Activated naive CD4-positive, alpha-beta T cell treated with Interleukin-2 at 50 U/mL for 16 hours (primary cell): ENCODE results near the gene ARCN1.
"Not testable (repeated sequence)": the region's sequence is repeated elsewhere in the genome, so short reads cannot be mapped to it uniquely, and the experiment has no call there.

ENCODE experiments used
- DNase-seq: peaks from one replicate; pipeline ENCODE4 v3.0.0-alpha.2; 2020

Gene ARCN1

GRCh38 chr11:118607401-118608359 is 35.5 kb downstream of the ARCN1 start, which contains the start of gene PHLDB1:
TSS of gene PHLDB1 (plus strand) at chr11:118607615. CDS start at chr11:118613837, 6,222 bp downstream.
- peak; percentile 52 for DNase-seq

DNA sequence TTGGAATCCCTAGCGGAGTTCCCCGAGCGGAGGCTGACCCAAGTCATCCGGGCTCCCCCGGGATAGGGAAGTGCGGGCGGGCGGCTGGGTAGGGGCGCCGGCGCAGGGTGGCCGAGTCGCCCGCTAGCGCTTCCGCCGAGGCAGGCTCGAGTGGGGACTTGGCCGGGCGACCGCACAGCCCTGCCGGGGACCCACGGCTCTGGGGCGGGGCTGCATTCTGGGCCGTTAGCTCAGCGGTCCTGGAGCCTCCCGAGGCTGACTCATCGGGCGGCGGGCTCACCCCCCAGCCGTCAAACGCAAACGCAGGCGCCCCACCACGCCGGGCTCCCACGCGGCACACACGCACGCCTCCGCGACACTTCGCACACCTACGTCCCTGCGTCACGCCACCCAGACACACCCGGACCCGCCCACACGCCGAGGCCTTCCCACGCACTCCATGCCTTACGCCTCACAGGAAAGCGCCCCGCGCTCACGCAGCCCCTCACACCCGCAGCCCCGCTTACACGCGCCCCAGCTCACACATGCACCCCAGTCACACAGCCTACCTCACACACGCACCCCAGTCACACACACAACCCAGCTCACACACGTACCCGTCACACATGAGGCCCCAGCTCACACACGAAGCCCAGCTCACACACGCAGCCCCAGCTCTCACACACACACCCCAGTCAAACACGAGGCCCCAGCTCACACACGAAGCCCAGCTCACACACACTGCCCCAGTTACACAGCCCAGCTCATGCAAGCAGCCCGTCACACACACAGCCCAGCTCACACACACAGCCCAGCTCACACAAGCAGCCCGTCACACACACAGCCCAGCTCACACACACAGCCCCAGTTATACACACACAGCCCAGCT is 36.4 kb downstream of the ARCN1 start:
- DNase-seq = peak; percentile 82

GRCh38 chr11:118609380-118610224 is 37.4 kb downstream of the ARCN1 start:
- peak; percentile 31 for DNase-seq

GRCh38 chr11:118610225-118610772 is 38.1 kb downstream of the ARCN1 start:
- DNase-seq = peak; percentile 6

- peak; percentile 88 for DNase-seq
Measured at GRCh38 chr11:118610773-118611432, 38.7 kb downstream of the ARCN1 start.

DNA sequence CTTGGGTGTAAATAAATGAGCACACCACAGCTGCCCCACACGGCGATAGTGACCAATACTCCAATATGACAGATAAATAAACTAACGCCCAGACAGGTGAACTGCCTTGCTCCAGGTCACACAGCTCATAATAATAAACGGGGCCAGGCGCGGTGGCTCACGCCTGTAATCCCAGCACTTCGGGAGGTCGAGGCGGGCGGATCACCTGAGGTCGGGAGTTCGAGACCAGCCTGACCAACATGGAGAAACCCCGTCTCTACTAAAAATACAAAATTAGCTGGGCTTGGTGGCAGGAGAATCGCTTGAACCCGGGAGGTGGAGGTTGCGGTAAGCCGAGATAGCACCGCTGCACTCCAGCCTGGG is 39.2 kb downstream of the ARCN1 start:
- not testable (repeated sequence) for DNase-seq

GRCh38 chr11:118612378-118612777 is 40.2 kb downstream of the ARCN1 start:
- DNase-seq = no peak

GRCh38 chr11:118614511-118614910 is 42.3 kb downstream of the ARCN1 start:
- DNase-seq = no peak

DNA sequence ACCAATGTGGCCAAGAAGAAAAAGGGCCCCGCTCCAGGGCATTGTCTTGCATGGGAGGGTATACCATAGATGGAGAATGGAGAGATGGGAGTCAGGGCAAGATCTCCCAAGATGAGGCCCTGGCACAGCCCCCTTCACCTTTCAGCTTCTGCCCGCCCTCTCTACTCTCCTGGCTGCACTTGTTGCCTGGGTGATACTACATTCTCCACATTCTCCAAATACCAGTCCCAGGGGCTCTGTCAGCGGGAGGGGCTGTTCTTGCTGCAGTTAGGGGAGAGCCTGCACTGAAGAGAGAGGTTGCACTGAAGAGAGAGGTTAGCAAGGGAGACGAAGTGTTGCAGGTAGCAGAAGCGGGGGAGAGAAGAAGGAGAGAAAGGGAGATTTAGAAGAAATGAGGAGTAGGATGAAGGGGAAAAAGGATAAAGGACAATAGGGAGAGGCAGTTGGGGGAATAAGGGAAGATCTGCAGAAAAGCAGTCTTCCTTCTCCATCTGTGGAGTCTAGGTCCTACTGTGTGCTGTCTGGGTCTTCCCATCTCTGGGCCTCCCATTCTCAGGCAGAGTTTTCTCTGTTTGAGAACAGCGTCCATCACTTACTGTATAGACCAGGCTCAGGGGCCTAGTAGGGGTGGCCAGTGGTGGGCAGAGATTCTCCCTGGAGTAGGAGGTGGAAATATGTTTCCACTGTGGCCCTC is 43.2 kb downstream of the ARCN1 start:
- no peak for DNase-seq

DNA sequence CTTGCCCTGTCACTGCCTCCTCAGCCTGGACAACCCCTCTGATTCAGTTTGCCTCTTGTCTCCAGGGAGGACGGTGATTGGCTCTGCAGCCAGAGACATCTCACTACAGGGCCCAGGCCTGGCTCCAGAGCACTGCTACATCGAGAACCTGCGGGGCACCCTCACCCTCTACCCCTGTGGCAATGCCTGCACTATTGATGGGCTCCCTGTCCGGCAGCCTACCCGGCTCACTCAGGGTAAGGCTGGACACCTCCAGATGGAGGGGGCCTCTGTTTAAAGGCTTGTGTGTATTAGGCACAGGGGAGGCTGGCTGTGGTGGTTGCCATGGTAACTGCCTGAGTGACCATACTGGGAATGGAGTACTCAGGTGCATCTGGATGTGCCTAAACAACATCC is 43.8 kb downstream of the ARCN1 start:
- no peak for DNase-seq

DNA sequence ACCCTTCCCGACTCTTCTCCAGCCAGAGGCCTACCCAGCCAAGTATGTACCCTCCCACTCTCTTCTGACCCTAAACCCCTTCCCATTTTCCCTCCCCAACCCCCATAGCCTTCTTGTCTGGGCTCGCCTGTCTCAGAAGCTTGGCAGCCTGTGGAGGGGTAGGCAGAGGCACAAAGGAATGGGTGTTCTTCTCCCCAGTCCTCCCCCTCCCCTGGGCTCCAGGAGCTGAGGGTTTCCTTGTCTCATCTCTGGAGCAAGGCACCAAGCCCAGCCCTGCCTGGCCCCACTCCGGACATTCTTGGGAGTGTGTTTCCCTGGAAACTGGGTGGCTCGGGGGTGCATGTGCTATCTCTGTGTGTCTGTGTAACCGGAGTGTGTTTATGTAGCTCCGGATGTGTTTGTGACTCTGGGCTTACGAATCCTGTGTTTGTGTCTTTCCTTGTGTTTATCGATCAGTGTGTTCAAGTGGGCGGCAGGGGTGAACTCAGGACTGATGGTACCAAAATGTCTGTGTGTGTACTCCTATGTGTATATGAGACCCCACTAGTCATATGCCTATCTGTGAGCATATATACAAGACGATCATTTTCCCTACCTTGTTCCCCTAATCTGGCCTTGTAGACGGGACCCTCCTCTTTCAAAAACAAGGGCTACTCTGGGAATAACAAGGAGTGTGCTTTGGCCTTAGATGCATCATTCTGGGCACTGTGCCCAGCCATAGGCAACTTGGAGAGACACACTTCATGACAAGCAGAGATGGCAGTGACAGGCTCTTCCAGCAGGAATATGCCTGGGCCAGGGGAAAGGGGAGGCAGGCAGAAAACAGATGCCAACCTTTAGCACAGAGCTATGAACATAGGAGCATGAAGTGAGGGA is 46.1 kb downstream of the ARCN1 start:
- no peak for DNase-seq

- no peak for DNase-seq
Measured at GRCh38 chr11:118618991-118619375, 46.8 kb downstream of the ARCN1 start.

DNA sequence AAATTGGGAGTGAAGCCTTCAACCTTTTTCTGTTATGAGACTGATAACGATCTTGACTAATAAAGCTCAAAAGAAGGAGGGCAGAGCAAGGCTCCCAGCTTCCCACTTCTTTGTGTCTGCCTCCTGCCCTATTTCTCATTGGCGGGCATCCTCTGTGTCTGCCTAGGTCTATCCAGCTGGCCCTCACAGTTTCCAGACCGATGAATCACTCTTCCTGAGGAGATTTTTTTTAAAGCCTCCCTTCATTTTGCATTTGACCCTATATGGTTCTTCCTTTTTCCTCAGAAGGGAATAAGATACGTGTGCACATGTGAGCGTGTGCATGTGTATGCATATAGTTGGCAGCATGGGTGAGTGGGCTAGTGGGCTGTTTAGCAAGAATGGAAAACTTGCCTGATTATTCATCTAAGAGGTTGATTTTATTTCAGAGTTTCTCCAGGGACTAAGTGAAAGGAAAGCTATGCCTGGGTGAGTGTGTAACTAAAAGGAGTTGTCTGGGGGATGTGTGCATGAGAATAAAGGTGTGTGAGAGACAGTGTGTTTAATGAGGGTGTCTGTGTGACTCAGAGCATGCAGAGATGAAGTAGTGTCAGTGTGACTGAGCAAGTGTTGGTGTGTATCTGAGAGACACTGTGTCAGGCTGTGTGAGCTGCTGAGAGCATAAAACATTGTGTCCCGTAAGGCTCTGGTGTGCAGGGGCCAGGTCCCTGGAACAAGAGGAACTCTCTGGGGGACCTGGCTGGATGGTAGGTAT is 47.4 kb downstream of the ARCN1 start:
- no peak for DNase-seq

DNA sequence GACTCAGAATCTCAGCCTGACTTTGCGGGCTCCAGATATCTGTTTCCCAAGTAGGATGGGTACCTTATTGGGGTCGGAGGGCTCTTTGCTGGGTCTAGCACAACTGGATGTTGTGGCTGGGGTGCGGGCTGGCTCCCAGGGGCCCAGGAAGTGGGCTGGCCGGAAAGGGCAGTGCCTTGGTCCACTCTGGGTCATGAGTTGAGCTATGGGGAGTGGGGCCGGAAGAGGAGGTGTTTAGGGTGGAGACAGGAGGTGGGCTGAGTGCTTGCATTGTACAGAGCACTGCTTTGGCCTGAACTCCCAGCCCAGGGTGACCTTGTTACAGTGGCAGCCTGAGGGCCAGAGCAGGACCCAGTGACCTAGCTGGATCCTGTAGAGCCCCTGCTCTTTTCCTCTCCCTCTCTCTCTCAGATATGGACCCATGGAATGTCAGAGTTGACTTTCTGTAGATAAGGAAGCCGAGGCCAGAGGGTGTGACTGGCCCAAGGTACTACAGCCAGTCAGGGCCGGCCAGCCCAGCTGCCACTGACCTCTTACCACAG is 48.4 kb downstream of the ARCN1 start:
- DNase-seq = no peak

- peak; percentile 32 for DNase-seq
Measured at GRCh38 chr11:118621071-118621783, 49.0 kb downstream of the ARCN1 start.

GRCh38 chr11:118621784-118622375 is 49.7 kb downstream of the ARCN1 start:
- DNase-seq = no peak

DNA sequence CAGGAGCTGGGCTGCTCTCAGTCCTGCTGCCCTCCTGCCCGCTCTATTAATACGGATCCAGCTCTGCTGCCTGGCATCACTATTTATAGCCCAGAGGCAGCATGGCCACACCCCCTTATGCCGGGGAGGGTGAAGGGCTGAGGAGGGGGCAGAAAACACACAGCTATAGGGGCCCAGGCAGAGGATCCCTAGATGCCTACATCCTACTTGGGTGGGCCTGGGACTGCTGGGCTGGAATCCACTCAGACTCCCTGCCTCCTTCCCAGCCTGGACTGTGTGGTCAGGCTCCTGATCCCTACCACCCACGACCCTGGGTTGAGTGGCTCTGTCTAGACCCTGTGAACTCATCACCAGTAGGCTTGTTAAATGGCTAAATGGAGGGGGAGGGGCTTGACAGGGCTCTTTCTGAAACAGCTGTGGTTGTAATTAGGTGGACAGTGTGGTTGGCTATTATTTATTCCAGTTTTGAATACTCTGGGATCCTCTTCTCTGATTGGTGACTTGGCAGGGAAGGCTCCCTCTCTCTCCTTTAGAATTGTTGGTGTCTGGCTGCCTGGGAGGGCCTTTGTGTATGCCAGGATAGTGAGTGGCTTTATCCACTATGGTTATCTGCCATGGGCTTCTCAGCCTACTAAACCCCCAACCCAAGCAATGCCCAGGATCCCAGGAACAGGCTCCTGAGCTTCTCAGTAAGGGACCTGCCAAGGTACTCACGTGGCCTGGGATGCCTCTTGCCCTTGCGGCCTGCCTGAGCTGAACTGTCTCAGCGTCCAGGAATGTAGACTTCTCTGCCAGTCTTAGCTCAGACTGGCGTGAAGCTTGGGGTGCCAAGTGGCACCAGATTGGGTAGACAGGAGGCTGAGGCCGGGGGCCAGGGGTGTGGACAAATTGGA is 50.4 kb downstream of the ARCN1 start:
- no peak for DNase-seq
